Mononuclear cell (primary cell): ENCODE measurements around the gene RBM33. TPM values are rescaled to one million over a fixed set of nuclear protein-coding genes. Genes with fewer than 3 reads are reported as not detected.
"Not testable (repeated sequence)": the region's sequence is repeated elsewhere in the genome, so short reads cannot be mapped to it uniquely, and the experiment has no call there.

ENCODE experiments used
- H3K27me3 ChIP-seq: 2 replicates; pipeline ENCODE4 v1.6.0; 2011; ENCODE audit warnings: low read length, control low read depth; ENCODE audit not compliant: insufficient read depth
- H3K4me1 ChIP-seq: 2 replicates; pipeline ENCODE4 v1.5.1; 2011; ENCODE audit warnings: mild to moderate bottlenecking, low read length, control low read depth; ENCODE audit not compliant: insufficient read depth
- H3K4me3 ChIP-seq: 2 replicates; pipeline ENCODE4 v1.5.1; 2011; ENCODE audit warnings: mild to moderate bottlenecking, low read length, moderate library complexity
- H3K9me3 ChIP-seq: 2 replicates; pipeline ENCODE4 v1.5.1; 2011; ENCODE audit warnings: low read depth, mild to moderate bottlenecking, control low read depth, low read length
- total RNA-seq: library from RNA; depleted of rRNA; stranded (reverse); fragments of >200 nt; gene quantifications from one replicate; pipeline ENCODE4 v1.2.3, GENCODE V29; 2012

RBM33 gene
- total RNA-seq, 1 donor, result 100 TPM

GRCh38 chr7:155685791-155686160, 41.3 kb downstream of the RBM33 start:
- no peaks in the 10 kb centered on the region for H3K27me3 ChIP-seq

GRCh38 chr7:155686620-155687324, 42.3 kb downstream of the RBM33 start:
- H3K9me3 ChIP-seq, H3K27me3 ChIP-seq, H3K4me3 ChIP-seq, H3K4me1 ChIP-seq: not testable (repeated sequence)

More at GRCh38 chr7:155685791-155686160, 41.3 kb downstream of the RBM33 start:
- Histone ChIP-seq H3K9me3 (no peaks in the 10 kb centered on the region), H3K4me3 (no peak overlapping the region), H3K4me1 (no peaks in the 10 kb centered on the region)

GRCh38 chr7:155688237-155688636, 43.8 kb downstream of the RBM33 start:
- H3K4me1 ChIP-seq, result peaks cover 10% of the 10 kb centered on the region
- not testable (repeated sequence) for H3K4me3 ChIP-seq, H3K27me3 ChIP-seq, H3K9me3 ChIP-seq

GRCh38 chr7:155690655-155691054, 46.2 kb downstream of the RBM33 start:
- H3K4me1 ChIP-seq, result peaks cover 10% of the 10 kb centered on the region
- H3K27me3 ChIP-seq, H3K4me3 ChIP-seq, H3K9me3 ChIP-seq: not testable (repeated sequence)

- no peak overlapping the region for H3K4me3 ChIP-seq
- H3K4me1 ChIP-seq, result peaks cover 15% of the 10 kb centered on the region
- H3K9me3 ChIP-seq, result no peaks in the 10 kb centered on the region
- no peaks in the 10 kb centered on the region for H3K27me3 ChIP-seq
Measured at GRCh38 chr7:155692317-155692716, 47.9 kb downstream of the RBM33 start.

GRCh38 chr7:155693826-155694225, 49.4 kb downstream of the RBM33 start:
- H3K9me3 ChIP-seq, result no peaks in the 10 kb centered on the region
- H3K27me3 ChIP-seq, result no peaks in the 10 kb centered on the region
- H3K4me3 ChIP-seq, result no peak overlapping the region
- peaks cover 15% of the 10 kb centered on the region for H3K4me1 ChIP-seq

GRCh38 chr7:155694851-155695250, 50.4 kb downstream of the RBM33 start:
- no peak overlapping the region for H3K4me3 ChIP-seq
- H3K9me3 ChIP-seq, result no peaks in the 10 kb centered on the region
- H3K27me3 ChIP-seq, result no peaks in the 10 kb centered on the region
- H3K4me1 ChIP-seq, result peaks cover 15% of the 10 kb centered on the region

- Histone ChIP-seq H3K4me1 (peaks cover 13% of the 10 kb centered on the region), H3K9me3 (no peaks in the 10 kb centered on the region), H3K27me3 (no peaks in the 10 kb centered on the region), H3K4me3 (no peak overlapping the region)
Measured at GRCh38 chr7:155696747-155697146, 52.3 kb downstream of the RBM33 start.

- H3K4me1 ChIP-seq, result peaks cover 5% of the 10 kb centered on the region
- no peaks in the 10 kb centered on the region for H3K27me3 ChIP-seq
- H3K4me3 ChIP-seq, result no peak overlapping the region
- no peaks in the 10 kb centered on the region for H3K9me3 ChIP-seq
Measured at GRCh38 chr7:155698633-155699032, 54.2 kb downstream of the RBM33 start.

GRCh38 chr7:155699180-155699579, 54.7 kb downstream of the RBM33 start:
- Histone ChIP-seq H3K9me3 (no peaks in the 10 kb centered on the region), H3K4me3 (no peak overlapping the region), H3K27me3 (no peaks in the 10 kb centered on the region), H3K4me1 (peaks cover 5% of the 10 kb centered on the region)

- Histone ChIP-seq H3K9me3 (no peaks in the 10 kb centered on the region), H3K27me3 (no peaks in the 10 kb centered on the region), H3K4me3 (no peak overlapping the region), H3K4me1 (peaks cover 5% of the 10 kb centered on the region)
Measured at GRCh38 chr7:155700847-155701246, 56.4 kb downstream of the RBM33 start.

GRCh38 chr7:155701972-155702544, 57.6 kb downstream of the RBM33 start:
- Histone ChIP-seq H3K4me1 (peaks cover under 1% of the 10 kb centered on the region), H3K4me3 (no peak overlapping the region), H3K27me3 (no peaks in the 10 kb centered on the region), H3K9me3 (no peaks in the 10 kb centered on the region)

- Histone ChIP-seq H3K4me3 (no peak overlapping the region), H3K9me3 (no peaks in the 10 kb centered on the region), H3K4me1 (no peaks in the 10 kb centered on the region), H3K27me3 (no peaks in the 10 kb centered on the region)
Measured at GRCh38 chr7:155702616-155703015, 58.2 kb downstream of the RBM33 start.

- Histone ChIP-seq H3K27me3 (no peaks in the 10 kb centered on the region), H3K4me3 (no peak overlapping the region), H3K9me3 (no peaks in the 10 kb centered on the region), H3K4me1 (no peaks in the 10 kb centered on the region)
Measured at GRCh38 chr7:155705623-155706360, 61.3 kb downstream of the RBM33 start.

GRCh38 chr7:155706376-155706775, 61.9 kb downstream of the RBM33 start:
- Histone ChIP-seq H3K4me1 (no peaks in the 10 kb centered on the region), H3K4me3 (no peak overlapping the region), H3K27me3 (no peaks in the 10 kb centered on the region), H3K9me3 (no peaks in the 10 kb centered on the region)
